Memory B cell (primary cell): Measurements from ENCODE around the gene SOWAHA.
A peak's percentile ranks its signal among the peaks of the same experiment; 100 is the strongest.
"Not testable (repeated sequence)": the region's sequence is repeated elsewhere in the genome, so short reads cannot be mapped to it uniquely, and the experiment has no call there.

Experiments
- ATAC-seq: fragments of 150-1000 bp; cut with Tn5 transposase; 2 replicates; pipeline ENCODE4 v1.10.0; 2021; ENCODE audit warnings: low read depth, mild to moderate bottlenecking, moderate library complexity
- DNase-seq, 2 donors: peaks; one replicate each; pipeline ENCODE4 v3.0.0; 2022; ENCODE audit warnings: low spot score in 2 of 2
- H3K27ac Mint-ChIP-seq: one replicate; pipeline ENCODE4 v1.8.0; 2022; ENCODE audit warnings: mild to moderate bottlenecking, moderate library complexity, mixed read lengths
- H3K27me3 Mint-ChIP-seq: one replicate; pipeline ENCODE4 v1.8.0; 2022; ENCODE audit warnings: mixed read lengths
- H3K36me3 Mint-ChIP-seq: one replicate; pipeline ENCODE4 v1.8.0; 2022; ENCODE audit warnings: mild to moderate bottlenecking, mixed read lengths
- H3K4me1 Mint-ChIP-seq: one replicate; pipeline ENCODE4 v1.8.0; 2022; ENCODE audit warnings: mixed read lengths
- H3K4me3 Mint-ChIP-seq: one replicate; pipeline ENCODE4 v1.8.0; 2022; ENCODE audit warnings: mild to moderate bottlenecking, moderate library complexity, mixed read lengths
- H3K9me3 Mint-ChIP-seq: one replicate; pipeline ENCODE4 v1.8.0; 2022; ENCODE audit warnings: mixed read lengths

SOWAHA gene

GRCh38 chr5:132853790-132854189 lies 40.7 kb downstream of the SOWAHA start:
- Mint-ChIP-seq H3K27me3 (peaks cover 7% of the 10 kb centered on the region), H3K9me3 (peaks cover 1% of the 10 kb centered on the region), H3K4me3 (no peak overlapping the region), H3K36me3 (no peaks in the 10 kb centered on the region), H3K4me1 (peaks cover 2% of the 10 kb centered on the region), H3K27ac (no peak overlapping the region)
- ATAC-seq (no peak), DNase-seq (no peak)

GRCh38 chr5:132854301-132854700 lies 41.2 kb downstream of the SOWAHA start:
- DNase-seq: no peak
- H3K4me1 Mint-ChIP-seq: peaks cover 2% of the 10 kb centered on the region
- peaks cover 1% of the 10 kb centered on the region for H3K9me3 Mint-ChIP-seq
- ATAC-seq: no peak
- no peaks in the 10 kb centered on the region for H3K36me3 Mint-ChIP-seq
- no peak overlapping the region for H3K27ac Mint-ChIP-seq
- no peak overlapping the region for H3K4me3 Mint-ChIP-seq
- peaks cover 7% of the 10 kb centered on the region for H3K27me3 Mint-ChIP-seq

- H3K4me1 Mint-ChIP-seq, DNase-seq, H3K9me3 Mint-ChIP-seq, H3K27me3 Mint-ChIP-seq, H3K27ac Mint-ChIP-seq, H3K36me3 Mint-ChIP-seq, ATAC-seq, H3K4me3 Mint-ChIP-seq: not testable (repeated sequence)
Observed at GRCh38 chr5:132854992-132855391, 41.9 kb downstream of the SOWAHA start.

GRCh38 chr5:132856011-132856410 lies 42.9 kb downstream of the SOWAHA start:
- Mint-ChIP-seq H3K36me3 (no peaks in the 10 kb centered on the region), H3K4me3 (no peak overlapping the region), H3K4me1 (no peaks in the 10 kb centered on the region), H3K9me3 (peaks cover 1% of the 10 kb centered on the region), H3K27me3 (peaks cover 5% of the 10 kb centered on the region), H3K27ac (no peak overlapping the region)
- ATAC-seq: no peak
- no peak for DNase-seq

- Mint-ChIP-seq H3K4me1 (no peaks in the 10 kb centered on the region), H3K27ac (no peak overlapping the region), H3K4me3 (no peak overlapping the region), H3K9me3 (peaks cover 1% of the 10 kb centered on the region), H3K36me3 (no peaks in the 10 kb centered on the region), H3K27me3 (peaks cover 3% of the 10 kb centered on the region)
- ATAC-seq (no peak), DNase-seq (no peak)
Observed at GRCh38 chr5:132859889-132860437, 46.9 kb downstream of the SOWAHA start.

GRCh38 chr5:132860742-132861141 lies 47.6 kb downstream of the SOWAHA start:
- peaks cover 2% of the 10 kb centered on the region for H3K27me3 Mint-ChIP-seq
- no peak overlapping the region for H3K4me3 Mint-ChIP-seq
- no peaks in the 10 kb centered on the region for H3K36me3 Mint-ChIP-seq
- no peak for DNase-seq
- peaks cover 5% of the 10 kb centered on the region for H3K4me1 Mint-ChIP-seq
- no peak overlapping the region for H3K27ac Mint-ChIP-seq
- ATAC-seq: no peak
- H3K9me3 Mint-ChIP-seq: peaks cover 1% of the 10 kb centered on the region

- Mint-ChIP-seq H3K4me3 (peak overlapping the region; percentile 93), H3K36me3 (peaks cover 1% of the 10 kb centered on the region), H3K27me3 (no peaks in the 10 kb centered on the region), H3K27ac (peak overlapping the region; percentile 95), H3K9me3 (no peaks in the 10 kb centered on the region), H3K4me1 (peaks cover 18% of the 10 kb centered on the region)
- ATAC-seq (peak; percentile 12), DNase-seq (no peak)
Observed at GRCh38 chr5:132865668-132866341, 52.7 kb downstream of the SOWAHA start.
